ENCODE measurements around the gene BBS10. TPM values are rescaled to one million over a fixed set of nuclear protein-coding genes. Genes with fewer than 3 reads are reported as not detected.
A peak's percentile ranks its signal among the peaks of the same experiment; 100 is the strongest.

BBS10 gene
- total and polyA plus RNA-seq, 2 of the 13 experiments (the other 11 are each of a cell fraction or from before 2014, with no cell fraction given) = 4.9 to 7.4 TPM

DNA sequence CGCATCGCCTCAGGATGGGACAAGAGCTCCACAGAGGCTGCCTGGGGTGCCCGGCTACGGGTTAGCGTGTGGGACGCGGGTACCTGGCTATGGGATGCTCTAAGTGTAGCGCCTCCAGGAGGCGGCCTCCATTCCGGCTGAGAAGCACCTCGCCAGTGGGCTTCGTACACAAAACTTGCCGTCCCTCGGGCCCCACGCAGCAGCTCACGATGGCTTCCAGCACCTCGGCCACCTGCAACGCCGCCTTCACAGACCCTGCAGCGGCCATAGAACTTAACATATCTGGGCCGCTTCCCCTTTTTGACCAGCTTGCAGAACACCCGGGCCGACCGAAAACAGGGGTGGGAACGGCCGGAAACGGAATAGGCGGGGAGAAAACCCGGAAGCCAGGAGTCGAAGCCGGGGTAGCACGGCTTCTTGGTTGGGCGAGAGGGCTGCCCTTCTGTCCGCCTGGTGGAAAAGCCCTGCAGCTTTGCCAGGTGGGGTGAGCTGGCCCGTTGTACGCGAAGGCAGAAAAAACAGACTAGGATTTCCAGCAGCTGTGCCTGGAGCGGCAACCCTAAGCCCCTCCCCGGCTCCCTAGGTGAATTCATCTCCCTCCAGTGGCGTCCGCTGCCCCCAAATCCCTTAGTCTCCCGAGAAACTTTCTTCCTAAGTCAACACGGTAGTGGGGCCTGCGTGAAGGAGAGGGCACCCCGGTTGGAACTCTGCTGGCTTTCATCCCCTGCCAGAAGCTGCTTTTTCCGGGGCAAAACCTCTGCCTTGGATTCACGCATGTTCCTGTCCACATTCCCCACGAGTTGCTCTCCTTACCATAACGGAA is at the start of gene BBS10 (continued):
- TF ChIP-seq, protein P1, sequence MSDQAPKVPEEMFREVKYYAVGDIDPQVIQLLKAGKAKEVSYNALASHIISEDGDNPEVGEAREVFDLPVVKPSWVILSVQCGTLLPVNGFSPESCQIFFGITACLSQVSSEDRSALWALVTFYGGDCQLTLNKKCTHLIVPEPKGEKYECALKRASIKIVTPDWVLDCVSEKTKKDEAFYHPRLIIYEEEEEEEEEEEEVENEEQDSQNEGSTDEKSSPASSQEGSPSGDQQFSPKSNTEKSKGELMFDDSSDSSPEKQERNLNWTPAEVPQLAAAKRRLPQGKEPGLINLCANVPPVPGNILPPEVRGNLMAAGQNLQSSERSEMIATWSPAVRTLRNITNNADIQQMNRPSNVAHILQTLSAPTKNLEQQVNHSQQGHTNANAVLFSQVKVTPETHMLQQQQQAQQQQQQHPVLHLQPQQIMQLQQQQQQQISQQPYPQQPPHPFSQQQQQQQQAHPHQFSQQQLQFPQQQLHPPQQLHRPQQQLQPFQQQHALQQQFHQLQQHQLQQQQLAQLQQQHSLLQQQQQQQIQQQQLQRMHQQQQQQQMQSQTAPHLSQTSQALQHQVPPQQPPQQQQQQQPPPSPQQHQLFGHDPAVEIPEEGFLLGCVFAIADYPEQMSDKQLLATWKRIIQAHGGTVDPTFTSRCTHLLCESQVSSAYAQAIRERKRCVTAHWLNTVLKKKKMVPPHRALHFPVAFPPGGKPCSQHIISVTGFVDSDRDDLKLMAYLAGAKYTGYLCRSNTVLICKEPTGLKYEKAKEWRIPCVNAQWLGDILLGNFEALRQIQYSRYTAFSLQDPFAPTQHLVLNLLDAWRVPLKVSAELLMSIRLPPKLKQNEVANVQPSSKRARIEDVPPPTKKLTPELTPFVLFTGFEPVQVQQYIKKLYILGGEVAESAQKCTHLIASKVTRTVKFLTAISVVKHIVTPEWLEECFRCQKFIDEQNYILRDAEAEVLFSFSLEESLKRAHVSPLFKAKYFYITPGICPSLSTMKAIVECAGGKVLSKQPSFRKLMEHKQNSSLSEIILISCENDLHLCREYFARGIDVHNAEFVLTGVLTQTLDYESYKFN (CRISPR knock-in tag; conservative IDR thresholded peaks at IDR 0.05) = 0 out of 2 replicates have a peak, but pooled peaks have one; percentile 16
- TF ChIP-seq ZSCAN30 (CRISPR knock-in tag; IDR thresholded peaks at IDR 0.05) (peak; percentile 46; the same call in 1 of the 2 replicates), ZEB1 (IDR thresholded peaks at IDR 0.05; ENCODE audit: insufficient replicate concordance, low read depth) (no peak), KDM3A (CRISPR knock-in tag; IDR thresholded peaks at IDR 0.05; ENCODE audit: low read depth) (peak; percentile 68), FOXM1 (CRISPR knock-in tag; IDR thresholded peaks at IDR 0.05) (no peak), JDP2 (CRISPR knock-in tag; IDR thresholded peaks at IDR 0.05; ENCODE audit: borderline replicate concordance) (no peak), SNAPC2 (CRISPR knock-in tag; IDR thresholded peaks at IDR 0.05) (no peak), CBFB (CRISPR knock-in tag; IDR thresholded peaks at IDR 0.05) (peak; percentile 16; the same call in 1 of the 2 replicates), FOXA3 (CRISPR knock-in tag; IDR thresholded peaks at IDR 0.05) (0 out of 2 replicates have a peak, but pooled peaks have one; percentile 13), ELF1 (CRISPR knock-in tag; IDR thresholded peaks at IDR 0.05) (peak; percentile 94), GFI1 (CRISPR knock-in tag; IDR thresholded peaks at IDR 0.05; ENCODE audit: borderline replicate concordance) (no peak; the same call in 1 of the 2 replicates), ZFY (CRISPR knock-in tag; IDR thresholded peaks at IDR 0.05) (peak; percentile 84), PRMT3 (CRISPR knock-in tag; IDR thresholded peaks at IDR 0.05; ENCODE audit: borderline replicate concordance, low read depth) (no peak), DPF2 (CRISPR knock-in tag; IDR thresholded peaks at IDR 0.05; ENCODE audit: borderline replicate concordance, low read depth) (no peak), SETDB1 (CRISPR knock-in tag; IDR thresholded peaks at IDR 0.05; ENCODE audit: borderline replicate concordance) (peak; percentile 75; the same call in 1 of the 2 replicates), RXRA (CRISPR knock-in tag; IDR thresholded peaks at IDR 0.05) (peak; percentile 57; the same call in 1 of the 2 replicates), ZNF441 (CRISPR knock-in tag; IDR thresholded peaks at IDR 0.05; ENCODE audit: borderline replicate concordance) (no peak), ZNF75D (CRISPR knock-in tag; IDR thresholded peaks at IDR 0.05; ENCODE audit: borderline replicate concordance) (no peak), SPEN (CRISPR knock-in tag; IDR thresholded peaks at IDR 0.05; ENCODE audit: low read depth) (peak; percentile 87), ZNF772 (CRISPR knock-in tag; IDR thresholded peaks at IDR 0.05) (peak; percentile 90)
- TF ChIP-seq, protein P2, sequence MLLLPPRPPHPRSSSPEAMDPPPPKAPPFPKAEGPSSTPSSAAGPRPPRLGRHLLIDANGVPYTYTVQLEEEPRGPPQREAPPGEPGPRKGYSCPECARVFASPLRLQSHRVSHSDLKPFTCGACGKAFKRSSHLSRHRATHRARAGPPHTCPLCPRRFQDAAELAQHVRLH (CRISPR knock-in tag; IDR thresholded peaks at IDR 0.05; ENCODE audit: borderline replicate concordance, low read depth) = peak; percentile 73; the same call in 1 of the 2 replicates
- TF ChIP-seq, protein P3, sequence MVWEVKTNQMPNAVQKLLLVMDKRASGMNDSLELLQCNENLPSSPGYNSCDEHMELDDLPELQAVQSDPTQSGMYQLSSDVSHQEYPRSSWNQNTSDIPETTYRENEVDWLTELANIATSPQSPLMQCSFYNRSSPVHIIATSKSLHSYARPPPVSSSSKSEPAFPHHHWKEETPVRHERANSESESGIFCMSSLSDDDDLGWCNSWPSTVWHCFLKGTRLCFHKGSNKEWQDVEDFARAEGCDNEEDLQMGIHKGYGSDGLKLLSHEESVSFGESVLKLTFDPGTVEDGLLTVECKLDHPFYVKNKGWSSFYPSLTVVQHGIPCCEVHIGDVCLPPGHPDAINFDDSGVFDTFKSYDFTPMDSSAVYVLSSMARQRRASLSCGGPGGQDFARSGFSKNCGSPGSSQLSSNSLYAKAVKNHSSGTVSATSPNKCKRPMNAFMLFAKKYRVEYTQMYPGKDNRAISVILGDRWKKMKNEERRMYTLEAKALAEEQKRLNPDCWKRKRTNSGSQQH (CRISPR knock-in tag; IDR thresholded peaks at IDR 0.05; ENCODE audit: low read depth) = no peak
- TF ChIP-seq, protein P4, sequence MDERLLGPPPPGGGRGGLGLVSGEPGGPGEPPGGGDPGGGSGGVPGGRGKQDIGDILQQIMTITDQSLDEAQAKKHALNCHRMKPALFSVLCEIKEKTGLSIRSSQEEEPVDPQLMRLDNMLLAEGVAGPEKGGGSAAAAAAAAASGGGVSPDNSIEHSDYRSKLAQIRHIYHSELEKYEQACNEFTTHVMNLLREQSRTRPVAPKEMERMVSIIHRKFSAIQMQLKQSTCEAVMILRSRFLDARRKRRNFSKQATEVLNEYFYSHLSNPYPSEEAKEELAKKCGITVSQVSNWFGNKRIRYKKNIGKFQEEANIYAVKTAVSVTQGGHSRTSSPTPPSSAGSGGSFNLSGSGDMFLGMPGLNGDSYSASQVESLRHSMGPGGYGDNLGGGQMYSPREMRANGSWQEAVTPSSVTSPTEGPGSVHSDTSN (CRISPR knock-in tag; IDR thresholded peaks at IDR 0.05) = peak; percentile 88

Data from HepG2 (cell line).